Measurements from ENCODE around the gene MRGPRX4.
"Not testable (repeated sequence)": the region's sequence is repeated elsewhere in the genome, so short reads cannot be mapped to it uniquely, and the experiment has no call there.

The MRGPRX4 gene

GRCh38 chr11:18172666-18173065 is at the start of gene MRGPRX4:
MRGPRX4 (plus strand) TSS chr11:18172837; CDS start chr11:18173257, 420 bp downstream.
- no peak for DNase-seq (ENCODE audit: low spot score)

- not testable (repeated sequence) for DNase-seq (ENCODE audit: low spot score)
Measured at GRCh38 chr11:18131115-18131514, 41.5 kb upstream of the MRGPRX4 start.

DNA sequence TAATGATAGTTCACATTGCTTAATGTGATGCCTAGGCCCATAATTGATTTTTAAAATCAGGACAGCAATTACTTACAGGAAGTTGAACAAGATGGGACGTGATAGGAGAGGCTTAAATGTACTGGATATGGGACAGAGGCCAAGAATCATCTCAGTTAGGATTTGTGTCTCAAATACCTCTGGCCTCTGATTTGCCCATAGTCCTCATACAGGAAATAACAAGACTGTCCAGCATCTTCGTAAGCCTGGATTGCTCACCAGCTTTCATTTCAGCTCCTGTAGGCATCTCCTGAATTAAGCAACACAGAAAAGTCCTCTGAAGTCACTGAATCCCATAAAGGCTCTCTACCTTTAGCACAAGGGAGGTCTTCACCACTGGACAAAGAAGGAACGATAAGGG is 40.3 kb upstream of the MRGPRX4 start, which contains the start of gene MRGPRX3:
TSS of gene MRGPRX3 (plus strand) at position 231 of the 400 bp plus-strand sequence. CDS start 4,632 bp downstream, outside the sequence.
- DNase-seq (ENCODE audit: low spot score): no peak

GRCh38 chr11:18135308-18135707 is 37.3 kb upstream of the MRGPRX4 start:
- DNase-seq (ENCODE audit: low spot score): no peak

GRCh38 chr11:18137186-18137800 is 35.3 kb upstream of the MRGPRX4 start:
- no peak for DNase-seq (ENCODE audit: low spot score)

- DNase-seq (ENCODE audit: low spot score): no peak
Measured at GRCh38 chr11:18140145-18140544, 32.5 kb upstream of the MRGPRX4 start.

DNA sequence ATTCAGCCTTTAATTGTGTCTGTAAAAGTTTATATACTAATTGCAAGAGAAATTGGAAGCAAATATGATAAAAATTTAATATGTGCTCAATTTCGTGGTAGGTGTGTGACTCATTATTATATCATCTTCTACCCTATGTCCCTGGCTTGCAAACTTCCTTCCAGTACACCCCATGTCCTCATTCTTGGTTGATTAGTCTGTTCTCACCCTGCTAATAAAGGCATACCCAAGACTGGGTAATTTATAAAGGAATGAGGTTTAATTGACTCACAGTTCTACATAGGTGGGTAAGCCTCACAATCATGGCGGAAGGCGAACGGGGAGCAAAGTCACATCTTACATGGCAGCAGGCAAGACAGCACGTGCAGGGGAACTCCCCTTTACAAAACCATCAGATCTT is 28.4 kb upstream of the MRGPRX4 start:
- no peak for DNase-seq (ENCODE audit: low spot score)

- DNase-seq (ENCODE audit: low spot score): no peak
Measured at GRCh38 chr11:18145025-18145424, 27.6 kb upstream of the MRGPRX4 start.

GRCh38 chr11:18145837-18146236 is 26.8 kb upstream of the MRGPRX4 start:
- no peak for DNase-seq (ENCODE audit: low spot score)

DNA sequence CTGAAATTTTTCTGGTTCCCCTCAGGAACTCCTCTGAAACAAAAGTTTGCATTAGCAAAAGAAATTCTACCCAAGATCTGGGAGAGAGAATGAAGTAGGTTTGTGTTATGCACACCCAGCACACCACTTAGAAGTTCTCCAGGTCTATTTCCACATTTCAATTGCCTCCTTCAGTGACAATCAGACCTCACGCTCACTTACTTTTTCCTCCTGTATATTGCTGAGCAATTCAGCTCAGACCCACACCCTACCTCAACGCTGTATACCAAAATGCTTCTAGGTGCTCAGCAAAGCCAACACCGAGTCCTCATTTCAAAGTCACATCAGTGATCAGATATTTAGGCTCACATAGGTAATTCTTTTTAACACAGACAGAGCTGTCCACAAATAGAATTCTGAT is 21.1 kb upstream of the MRGPRX4 start:
- no peak for DNase-seq (ENCODE audit: low spot score)

- no peak for DNase-seq (ENCODE audit: low spot score)
Measured at GRCh38 chr11:18168372-18168771, 4.3 kb upstream of the MRGPRX4 start.

DNA sequence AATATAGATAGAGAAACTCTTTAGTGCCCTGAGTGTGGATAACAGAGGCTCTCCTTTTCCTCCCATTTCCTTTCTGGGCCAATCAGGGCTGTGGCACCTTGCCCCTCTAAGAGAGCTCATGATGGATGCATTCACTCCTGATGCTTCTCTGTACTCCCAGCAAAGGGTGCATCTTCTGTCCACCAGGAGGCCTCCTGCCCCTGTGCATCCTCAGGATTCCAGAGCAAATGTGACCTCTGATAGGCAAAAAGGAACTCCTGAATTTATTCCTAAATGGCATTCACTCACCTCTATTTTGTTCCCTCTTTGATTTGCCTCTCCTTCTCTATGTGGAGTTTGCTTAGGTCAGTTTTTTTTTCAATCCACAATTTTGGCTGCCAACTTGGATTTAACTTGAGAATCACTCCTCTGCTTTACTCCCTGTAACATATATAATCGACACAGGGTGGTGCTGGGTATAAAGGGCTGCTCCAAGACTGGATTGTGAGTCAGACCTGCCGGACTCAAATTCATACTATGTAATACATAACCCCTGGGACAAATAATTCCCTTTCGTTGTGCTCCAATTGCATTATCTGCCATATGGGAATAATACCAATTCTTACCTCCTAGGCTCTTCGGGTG is 1.1 kb upstream of the MRGPRX4 start:
- peak; percentile 27 for DNase-seq (ENCODE audit: low spot score)

DNA sequence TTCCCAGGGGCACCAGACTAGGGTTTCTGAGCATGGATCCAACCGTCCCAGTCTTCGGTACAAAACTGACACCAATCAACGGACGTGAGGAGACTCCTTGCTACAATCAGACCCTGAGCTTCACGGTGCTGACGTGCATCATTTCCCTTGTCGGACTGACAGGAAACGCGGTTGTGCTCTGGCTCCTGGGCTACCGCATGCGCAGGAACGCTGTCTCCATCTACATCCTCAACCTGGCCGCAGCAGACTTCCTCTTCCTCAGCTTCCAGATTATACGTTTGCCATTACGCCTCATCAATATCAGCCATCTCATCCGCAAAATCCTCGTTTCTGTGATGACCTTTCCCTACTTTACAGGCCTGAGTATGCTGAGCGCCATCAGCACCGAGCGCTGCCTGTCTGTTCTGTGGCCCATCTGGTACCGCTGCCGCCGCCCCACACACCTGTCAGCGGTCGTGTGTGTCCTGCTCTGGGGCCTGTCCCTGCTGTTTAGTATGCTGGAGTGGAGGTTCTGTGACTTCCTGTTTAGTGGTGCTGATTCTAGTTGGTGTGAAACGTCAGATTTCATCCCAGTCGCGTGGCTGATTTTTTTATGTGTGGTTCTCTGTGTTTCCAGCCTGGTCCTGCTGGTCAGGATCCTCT is 709 bp downstream of the MRGPRX4 start:
- DNase-seq (ENCODE audit: low spot score): no peak

- DNase-seq (ENCODE audit: low spot score): no peak
Measured at GRCh38 chr11:18188796-18189195, 16.2 kb downstream of the MRGPRX4 start.

GRCh38 chr11:18189476-18190245 is 17.0 kb downstream of the MRGPRX4 start:
- not testable (repeated sequence) for DNase-seq (ENCODE audit: low spot score)

DNA sequence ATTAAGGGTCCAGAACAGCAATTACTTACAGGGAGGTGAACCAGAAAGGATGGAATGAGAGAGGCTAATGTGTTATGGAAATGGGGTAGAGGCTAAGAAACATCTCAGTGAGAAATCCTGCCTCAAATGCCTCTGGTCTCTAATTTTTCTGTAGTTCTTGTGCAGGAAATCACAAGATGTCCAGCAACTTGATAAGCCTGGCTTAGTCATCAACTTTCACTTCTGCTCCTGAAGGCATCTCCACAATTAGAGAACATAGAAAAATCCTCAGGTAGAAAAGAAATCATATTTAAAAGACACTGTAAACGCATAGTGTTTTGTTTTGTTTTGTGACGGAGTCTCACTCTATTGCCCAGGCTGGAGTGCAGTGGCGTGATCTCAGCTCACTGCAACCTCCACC is 18.7 kb downstream of the MRGPRX4 start:
- DNase-seq (ENCODE audit: low spot score): no peak

GRCh38 chr11:18193010-18193409 is 20.4 kb downstream of the MRGPRX4 start:
- DNase-seq (ENCODE audit: low spot score): no peak

DNA sequence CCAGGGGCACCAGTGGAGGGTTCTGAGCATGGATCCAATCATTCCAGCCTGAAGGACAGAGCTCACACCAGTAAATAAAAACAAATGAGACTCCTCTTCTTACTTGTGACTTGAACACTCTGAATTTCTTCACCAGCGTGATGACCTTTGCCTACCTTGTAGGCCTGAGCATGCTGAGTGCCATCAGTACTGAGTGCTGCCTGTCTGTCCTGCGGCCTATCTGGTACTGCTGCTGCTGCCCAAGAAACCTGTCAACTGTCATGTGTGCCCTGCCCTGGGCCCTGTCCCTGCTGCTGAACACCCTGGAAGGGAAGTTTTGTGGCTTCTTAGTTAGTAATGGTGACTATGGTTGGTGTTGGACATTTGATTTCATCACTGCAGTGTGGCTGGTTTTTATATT is 23.9 kb downstream of the MRGPRX4 start:
- DNase-seq (ENCODE audit: low spot score): no peak

DNA sequence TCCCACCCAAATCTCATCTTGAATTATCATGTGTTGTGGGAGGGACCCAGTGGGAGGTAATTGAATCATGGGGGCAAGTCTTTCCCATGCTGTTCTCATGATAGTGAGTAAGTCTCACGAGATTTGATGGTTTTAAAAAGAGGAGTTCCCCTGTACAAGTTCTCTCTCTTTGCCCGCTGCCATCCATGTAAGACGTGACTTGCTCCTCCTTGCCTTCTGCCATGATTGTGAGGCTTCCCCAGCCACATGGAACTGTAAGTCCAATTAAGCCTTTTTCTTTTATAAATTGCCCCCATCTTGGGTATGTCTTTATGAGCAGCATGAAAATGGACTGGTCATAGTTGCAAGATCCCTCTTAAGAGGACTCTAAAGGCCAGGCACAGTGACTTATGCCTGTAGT is 25.1 kb downstream of the MRGPRX4 start:
- DNase-seq (ENCODE audit: low spot score): not testable (repeated sequence)

DNA sequence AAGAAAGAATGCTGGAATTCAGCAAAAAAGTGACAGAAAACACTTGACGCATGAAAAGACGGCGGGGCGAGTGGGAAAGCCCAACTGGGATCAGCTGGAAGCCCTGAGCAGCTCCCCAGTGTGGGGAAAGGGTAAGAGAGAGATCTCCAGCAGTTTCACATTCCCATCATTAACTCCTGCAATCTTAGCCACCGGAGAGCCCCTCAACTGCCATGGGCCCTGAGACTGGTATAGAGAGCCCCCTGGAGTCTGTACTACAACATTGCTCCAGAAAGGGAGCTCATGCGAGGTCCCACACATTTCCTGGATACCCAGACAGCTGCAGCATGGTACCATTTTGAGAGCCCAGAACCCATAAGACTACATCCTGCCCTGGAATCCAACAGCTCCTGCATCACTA is 31.1 kb downstream of the MRGPRX4 start:
- DNase-seq (ENCODE audit: low spot score): no peak

DNA sequence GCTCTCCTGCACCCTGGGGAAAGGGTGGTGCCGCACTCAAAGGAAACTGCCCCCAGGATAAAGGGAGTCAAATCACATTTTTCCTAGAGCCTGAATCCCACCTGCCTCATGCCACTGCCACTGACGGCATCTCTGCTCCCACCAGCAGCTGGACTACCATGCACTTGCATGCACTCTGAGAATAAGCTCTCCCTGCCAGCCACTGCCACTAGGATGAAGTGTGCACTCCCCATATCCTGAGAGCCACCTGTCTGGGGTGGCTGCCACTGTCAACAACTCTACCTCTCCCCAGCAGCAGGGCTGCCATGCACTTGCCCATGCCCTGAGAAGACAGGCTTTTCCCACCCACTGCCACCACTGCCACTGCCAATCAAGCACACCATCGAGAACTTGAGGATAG is 31.6 kb downstream of the MRGPRX4 start:
- DNase-seq (ENCODE audit: low spot score): no peak

GRCh38 chr11:18204771-18205170 is 32.1 kb downstream of the MRGPRX4 start:
- DNase-seq (ENCODE audit: low spot score): no peak

DNA sequence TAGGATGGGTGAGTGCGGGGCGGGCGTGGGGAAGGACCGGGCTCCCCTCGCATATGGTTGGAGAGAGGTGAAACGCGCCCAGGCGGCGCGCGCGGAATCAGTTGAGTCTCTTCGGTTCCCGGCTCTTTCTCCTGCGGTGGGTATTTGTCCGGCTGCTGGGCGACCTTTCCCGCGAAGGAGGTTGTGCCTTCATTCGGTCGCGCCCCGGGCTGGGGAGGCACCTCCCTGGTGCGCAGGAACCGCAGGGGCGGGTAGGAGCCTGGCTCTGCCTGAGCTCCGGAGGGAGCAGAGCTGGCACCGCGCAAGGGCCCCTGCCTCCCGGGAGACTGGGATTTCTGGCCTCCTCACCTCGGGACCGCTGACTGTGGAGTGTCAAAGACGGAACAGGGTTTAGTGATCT is 36.4 kb downstream of the MRGPRX4 start:
- DNase-seq (ENCODE audit: low spot score): no peak

All from LoVo (cell line).